CD4-positive, alpha-beta T cell treated with Interleukin-6 for 4 hours (primary cell): ENCODE data around the gene ZNF519.
"Not testable (repeated sequence)": the region's sequence is repeated elsewhere in the genome, so short reads cannot be mapped to it uniquely, and the experiment has no call there.

Experiments used
- DNase-seq: peaks from one replicate; pipeline ENCODE4 v3.0.0-alpha.2; 2020; ENCODE audit warnings: mixed read lengths

The ZNF519 gene

GRCh38 chr18:14132271-14132700 lies at the start of gene ZNF519:
ZNF519 (minus strand) TSS chr18:14132435; CDS start chr18:14132277, 158 bp downstream.
- DNase-seq: peak; percentile 89

- peak; percentile 27 for DNase-seq
Measured at GRCh38 chr18:14179306-14179705, 47.1 kb upstream of the ZNF519 start.

- DNase-seq: peak; percentile 85
Measured at GRCh38 chr18:14178321-14179196, 46.3 kb upstream of the ZNF519 start.

GRCh38 chr18:14177540-14178320 lies 45.5 kb upstream of the ZNF519 start:
- DNase-seq: not testable (repeated sequence)

GRCh38 chr18:14175404-14175803 lies 43.2 kb upstream of the ZNF519 start:
- not testable (repeated sequence) for DNase-seq

DNA sequence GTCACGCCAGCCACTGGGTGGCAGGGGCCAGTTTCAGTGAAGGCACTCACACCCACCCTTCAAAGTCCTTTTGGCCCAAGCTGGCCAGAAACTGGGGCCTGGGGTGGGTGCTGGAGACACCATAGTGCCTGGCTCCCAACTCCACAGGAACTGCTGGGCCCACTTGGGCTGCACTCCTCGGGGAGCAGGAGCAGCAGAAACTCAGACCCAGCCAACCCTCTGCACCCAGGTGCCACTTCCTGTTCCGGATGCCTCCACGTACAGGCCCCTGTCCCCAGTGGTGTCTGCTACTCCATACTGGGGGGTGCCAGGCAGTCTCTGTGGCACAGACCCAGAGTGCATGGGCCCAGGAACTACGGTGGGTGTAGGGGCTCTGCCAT lies 42.5 kb upstream of the ZNF519 start:
- DNase-seq: peak; percentile 3

GRCh38 chr18:14174002-14174705 lies 41.9 kb upstream of the ZNF519 start:
- not testable (repeated sequence) for DNase-seq

DNA sequence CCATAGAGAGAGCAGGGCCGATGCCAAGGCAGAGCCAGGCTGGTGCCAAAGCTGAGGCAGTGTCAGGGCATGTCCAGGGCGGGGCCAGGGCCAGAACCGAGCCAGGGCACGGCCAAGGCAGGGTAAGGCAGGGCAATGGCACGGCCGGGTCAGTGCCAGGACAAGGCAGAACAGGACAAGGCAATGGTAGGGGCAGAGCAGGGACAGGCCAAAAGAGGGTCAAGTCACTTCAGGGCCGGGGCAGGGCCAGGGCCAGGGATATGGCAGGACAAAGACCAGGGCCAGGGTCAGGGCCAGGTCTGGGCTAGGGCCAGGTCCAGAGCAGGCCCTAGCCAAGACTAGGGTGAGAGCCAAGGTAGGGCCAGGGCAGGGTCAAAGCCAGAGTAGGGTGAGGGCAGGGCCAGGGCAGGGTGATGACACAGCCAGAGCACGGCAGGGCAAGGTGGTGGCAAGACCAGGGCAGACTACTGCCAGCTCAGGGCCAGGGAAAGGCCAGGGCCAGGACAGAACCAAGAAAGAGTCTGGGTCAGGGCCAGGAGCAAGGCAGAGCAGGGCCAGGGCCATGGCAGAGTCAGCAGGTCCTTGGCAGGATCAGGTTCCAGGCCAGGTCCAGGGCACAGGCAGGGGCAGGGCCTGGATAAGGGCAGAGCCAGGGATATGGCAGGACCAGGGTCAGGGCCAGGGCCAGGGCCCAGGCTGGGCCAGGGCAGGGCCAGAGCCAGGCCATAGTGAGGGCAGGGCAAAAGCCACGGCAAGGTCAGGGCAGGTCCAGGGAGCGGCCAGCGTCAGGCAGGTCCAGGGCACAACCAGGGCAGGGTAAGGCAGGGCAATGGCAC lies 41.1 kb upstream of the ZNF519 start:
- DNase-seq: not testable (repeated sequence)

DNA sequence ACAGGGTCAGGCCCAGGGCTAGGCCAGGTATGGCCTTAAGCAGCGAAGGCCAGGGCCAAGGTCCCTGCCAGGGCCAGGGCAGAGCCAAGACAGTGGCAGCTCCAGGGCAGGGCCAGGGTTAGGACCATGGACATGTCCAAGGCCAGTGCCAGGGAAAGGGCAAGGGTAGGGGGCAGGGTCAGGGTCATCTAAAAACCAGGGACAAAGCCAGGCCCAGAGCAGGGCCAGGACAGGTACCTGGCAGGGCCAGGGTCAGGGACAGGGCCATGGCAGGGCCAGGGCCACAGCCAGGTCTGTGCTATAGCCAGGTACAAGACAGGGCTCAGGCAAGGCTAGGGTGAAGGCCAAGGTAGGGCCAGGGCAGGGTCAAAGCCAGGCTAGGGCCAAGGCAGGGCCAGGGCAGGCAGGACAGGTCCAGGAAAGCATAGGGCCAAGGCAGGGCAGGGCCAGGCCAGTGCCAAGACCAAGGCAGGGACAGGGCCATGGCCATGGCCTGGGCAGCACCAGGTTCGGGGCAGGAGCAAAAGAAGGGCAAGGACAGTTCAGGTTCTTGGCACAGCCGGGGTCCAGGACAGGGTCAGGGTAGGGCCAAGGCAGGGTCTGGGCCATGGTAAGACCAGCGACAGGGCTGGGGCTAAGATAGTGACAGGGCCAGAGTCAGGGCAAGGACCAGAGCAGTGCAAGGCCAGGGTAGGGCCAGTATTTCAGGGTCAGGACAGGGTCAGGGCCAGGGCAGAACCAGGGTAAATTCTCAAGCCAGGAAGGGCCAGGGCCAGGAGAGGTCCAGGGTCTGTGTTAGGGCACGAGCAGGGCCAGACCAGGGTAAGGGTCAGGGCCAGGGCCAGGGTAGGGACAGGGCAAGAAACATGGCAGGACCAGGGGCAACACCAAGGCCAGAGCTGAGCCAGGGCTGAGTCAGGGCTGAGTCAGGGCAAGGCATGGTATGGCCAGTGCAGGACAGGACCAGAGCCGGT lies 40.2 kb upstream of the ZNF519 start:
- not testable (repeated sequence) for DNase-seq

DNA sequence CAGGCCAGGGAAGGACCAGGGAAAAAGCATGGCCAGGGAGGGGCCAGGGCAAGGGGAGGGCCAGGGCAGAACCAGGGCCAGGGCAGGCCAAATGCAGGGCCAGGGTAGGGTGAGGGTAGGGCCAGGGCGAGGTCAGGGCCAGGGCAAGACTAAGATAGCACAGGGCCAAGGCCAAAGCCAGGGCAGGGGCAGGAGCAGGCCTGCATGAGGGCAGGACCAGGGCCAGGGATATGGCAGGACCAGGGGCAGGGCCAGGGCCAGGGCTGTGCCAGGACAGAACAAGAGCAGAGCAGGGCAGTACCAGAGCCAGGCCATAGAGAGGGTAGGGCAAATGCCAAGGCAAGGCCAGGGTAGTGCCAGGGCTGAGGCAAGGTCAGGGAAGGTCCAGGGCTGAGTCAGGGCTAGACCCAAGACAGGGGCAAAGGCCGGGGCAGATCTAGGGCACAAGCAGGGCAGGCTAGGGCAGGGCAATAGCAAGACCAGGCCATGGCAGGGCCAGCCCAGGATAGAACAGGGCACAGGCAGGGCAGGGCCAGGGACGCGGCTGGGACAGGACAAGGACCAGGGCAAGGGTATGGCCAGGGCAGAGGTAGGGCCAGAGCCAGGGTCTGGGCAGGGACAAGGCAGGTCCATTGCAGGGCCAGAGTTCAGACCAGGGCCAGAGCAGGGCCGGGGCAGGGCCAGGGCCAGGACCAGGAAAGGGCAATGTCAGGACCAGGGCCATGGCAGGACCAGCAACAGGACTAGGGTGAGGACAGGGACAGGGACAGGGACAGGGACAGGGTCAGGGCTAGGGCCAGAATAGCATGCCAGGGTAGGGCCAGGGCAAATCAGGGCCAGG lies 39.3 kb upstream of the ZNF519 start:
- not testable (repeated sequence) for DNase-seq

- DNase-seq: not testable (repeated sequence)
Measured at GRCh38 chr18:14170367-14171036, 38.3 kb upstream of the ZNF519 start.

DNA sequence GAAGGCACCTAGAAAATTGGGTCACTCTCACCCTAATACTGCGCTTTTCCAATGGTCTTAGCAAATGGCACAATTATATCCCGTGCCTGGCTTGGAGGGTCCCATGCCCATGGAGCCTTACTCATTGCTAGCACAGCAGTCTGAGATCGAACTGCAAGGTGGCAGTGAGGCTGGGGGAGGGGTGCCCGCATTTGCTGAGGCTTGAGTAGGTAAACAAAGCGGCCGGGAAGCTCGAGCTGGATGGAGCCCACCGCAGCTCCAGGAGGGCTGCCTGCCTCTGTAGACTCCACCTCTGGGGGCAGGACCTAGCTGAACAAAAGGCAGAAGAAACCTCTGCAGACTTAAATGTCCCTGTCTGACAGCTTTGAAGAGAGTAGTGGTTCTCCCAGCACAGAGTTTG lies 30.7 kb upstream of the ZNF519 start:
- not testable (repeated sequence) for DNase-seq

DNA sequence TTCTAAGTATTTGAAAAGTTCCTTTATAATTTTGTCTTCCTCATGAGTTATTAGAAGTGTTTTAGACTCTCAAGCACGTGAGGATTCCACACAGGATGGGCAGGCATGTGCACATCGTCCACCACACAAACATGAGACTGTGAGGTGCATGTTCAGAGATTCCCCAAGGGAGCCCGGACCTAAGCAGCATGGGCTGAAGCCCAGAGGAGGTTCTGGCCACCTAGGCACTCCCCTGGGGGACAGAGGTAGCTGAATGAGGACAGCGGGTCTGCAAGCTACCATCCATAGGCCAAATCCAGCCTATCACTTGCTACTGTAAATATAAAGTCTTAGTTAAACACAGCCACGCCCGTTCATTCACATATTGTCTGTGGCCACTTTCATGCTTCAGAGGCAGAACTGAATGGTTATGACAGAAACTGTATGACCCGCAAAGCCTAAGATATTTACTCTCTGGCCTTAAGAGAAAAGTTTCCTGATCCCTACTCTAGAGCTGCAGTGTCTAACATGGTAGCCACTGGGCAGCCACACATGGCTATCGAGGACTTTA lies 19.4 kb upstream of the ZNF519 start:
- DNase-seq: not testable (repeated sequence)

GRCh38 chr18:14150766-14151165 lies 18.5 kb upstream of the ZNF519 start:
- DNase-seq: not testable (repeated sequence)

GRCh38 chr18:14149916-14150420 lies 17.7 kb upstream of the ZNF519 start:
- not testable (repeated sequence) for DNase-seq

DNA sequence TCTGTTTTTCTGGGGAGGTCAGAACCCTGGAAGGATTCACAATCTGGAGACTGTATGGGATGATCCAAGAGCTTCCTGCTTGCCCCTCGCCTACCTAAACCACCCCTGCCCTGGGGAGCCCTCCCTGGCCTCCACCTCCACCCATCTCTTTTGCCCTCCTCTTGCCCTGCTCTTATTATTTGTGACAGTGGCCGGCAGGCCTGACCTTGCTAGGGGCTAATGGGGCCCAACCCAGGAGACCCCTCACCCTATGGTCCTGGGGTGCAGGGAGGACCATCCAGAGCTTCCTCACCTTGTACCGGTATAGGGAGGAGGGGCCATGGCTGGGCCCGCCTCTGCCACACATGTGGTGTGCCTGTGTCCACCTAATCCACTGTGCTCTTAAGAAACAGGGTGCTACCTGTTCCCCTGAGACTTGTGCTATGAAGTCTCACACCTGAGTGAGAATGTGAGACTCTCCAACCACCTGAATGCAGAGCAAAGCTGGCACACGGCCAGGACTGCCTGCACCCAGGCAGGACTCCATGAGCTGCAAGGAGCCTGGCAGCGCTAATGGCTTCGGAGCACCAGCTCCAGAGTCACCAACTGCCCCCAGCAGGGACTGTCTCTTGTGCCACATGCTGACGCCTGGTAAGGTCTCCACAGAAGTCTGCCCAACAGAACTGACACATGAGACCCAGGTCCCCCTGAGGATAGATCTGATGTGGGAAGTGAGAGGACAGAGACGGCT lies 17.1 kb upstream of the ZNF519 start:
- DNase-seq: not testable (repeated sequence)

DNA sequence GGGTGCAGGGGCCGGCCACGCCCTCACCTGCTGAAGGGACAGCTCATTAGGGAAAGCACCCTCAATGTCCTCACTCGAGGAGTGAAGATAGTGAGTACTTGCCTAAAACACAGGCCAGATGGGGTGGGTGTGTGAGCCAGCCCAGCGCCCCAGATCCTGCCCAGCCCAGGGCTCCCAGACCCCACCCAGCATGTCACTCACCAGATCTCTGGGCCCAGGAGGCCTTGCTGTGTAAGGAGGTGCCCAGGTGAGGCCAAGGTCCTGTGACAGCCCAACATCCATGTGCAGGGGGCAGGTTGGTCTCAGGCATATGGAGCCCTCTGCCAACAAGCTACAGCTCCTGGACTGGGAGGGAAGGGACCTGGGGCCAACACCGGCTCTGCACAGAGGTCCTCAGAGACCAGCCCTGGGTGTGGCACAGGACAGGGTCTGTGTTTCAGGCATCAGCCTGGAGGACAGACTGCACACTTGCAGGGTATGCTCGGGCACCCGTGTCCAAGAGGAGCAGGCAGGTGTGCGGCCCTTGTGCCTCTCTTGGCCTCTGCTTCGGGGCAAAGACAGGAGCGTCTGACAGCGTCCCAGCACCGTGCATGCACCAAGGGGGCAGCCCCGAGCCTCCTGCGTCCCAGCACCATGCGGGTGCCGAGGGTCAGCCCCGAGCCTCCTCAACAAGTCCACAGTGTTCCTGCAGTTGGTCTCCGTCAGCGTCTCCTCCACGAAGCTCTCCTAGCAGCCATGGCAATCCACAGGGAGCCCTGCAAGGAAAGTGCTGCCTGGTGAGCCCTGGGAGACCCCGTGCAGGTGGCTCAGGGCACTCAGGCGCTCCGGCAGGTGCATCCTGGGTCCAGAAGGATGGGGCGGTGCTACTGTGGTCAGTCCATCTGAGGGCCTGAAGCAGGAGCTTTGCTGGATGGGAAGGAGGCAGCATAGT lies 16.0 kb upstream of the ZNF519 start:
- DNase-seq: not testable (repeated sequence)
